Measurements from ENCODE around the gene UNC45B.
"Not testable (repeated sequence)": the region's sequence is repeated elsewhere in the genome, so short reads cannot be mapped to it uniquely, and the experiment has no call there.

UNC45B gene

GRCh38 chr17:35224436-35224835, 76.8 kb downstream of the UNC45B start:
- no peak for DNase-seq

GRCh38 chr17:35227546-35227945, 79.9 kb downstream of the UNC45B start:
- DNase-seq = no peak

- DNase-seq = no peak
Observed at GRCh38 chr17:35229638-35230037, 82.0 kb downstream of the UNC45B start.

- not testable (repeated sequence) for DNase-seq
Observed at GRCh38 chr17:35234315-35234714, 86.7 kb downstream of the UNC45B start.

DNA sequence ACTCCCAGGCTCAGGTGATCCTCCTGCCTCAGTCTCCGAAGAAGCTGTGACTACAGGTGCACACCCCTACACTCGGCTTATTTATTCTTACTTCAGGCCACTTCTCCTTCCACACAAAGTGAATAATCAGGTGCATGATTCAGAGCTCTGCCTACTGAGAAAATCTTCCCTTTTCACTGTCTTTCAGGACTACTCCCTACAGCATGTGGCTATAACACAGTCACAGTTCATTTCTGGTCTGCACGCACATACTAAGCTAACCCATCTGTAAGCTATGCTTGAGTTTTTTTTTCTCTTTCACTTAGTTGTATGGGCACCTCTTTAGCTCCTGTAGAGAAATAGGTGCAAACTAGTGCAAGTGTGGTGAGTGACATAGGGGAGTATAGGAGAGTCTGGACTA, 87.7 kb downstream of the UNC45B start:
- DNase-seq = no peak

GRCh38 chr17:35235917-35236316, 88.3 kb downstream of the UNC45B start:
- no peak for DNase-seq

DNA sequence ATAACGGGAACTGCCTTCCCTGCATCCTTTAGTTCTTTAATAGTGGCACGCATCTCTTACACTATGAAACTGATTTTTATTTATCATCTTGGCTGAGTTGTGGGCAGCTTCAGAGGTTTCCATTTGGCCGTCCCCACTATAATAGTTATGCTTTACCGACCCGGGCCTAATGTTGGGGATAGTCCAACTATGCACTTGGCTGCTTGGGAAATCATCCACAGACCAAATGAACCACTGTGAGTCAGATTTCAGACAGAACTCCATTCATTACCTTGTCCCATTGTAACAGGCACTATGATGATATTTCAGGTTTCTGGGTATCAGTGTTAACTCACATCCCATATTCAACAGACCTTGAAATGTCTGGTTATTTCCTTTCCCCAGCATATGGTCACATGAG, 89.2 kb downstream of the UNC45B start:
- no peak for DNase-seq

- DNase-seq = no peak
Observed at GRCh38 chr17:35238821-35239220, 91.2 kb downstream of the UNC45B start.
